A549 (cell line): ENCODE data around the gene SPACA6. TPM values are rescaled to one million over a fixed set of nuclear protein-coding genes. Genes with fewer than 3 reads are reported as not detected.
A peak's percentile ranks its signal among the peaks of the same experiment; 100 is the strongest.

Experiments
- ATAC-seq, 2 experiments: fragments of 200-7000 bp in 1 of 2; fragments of >200 bp in 1 of 2; cut with Nextera tagmentation in 1 of 2; cut with Tn5 transposase in 1 of 2; 3 replicates each; pipeline versions ENCODE4 v1.8.0 to v1.9.1; 2018 to 2020; ENCODE audit warnings: mild to moderate bottlenecking in 1 of 2, moderate library complexity in 1 of 2
- CTCF ChIA-PET: fragments of 300-600 bp; sonication (Branson Sonifier 250); formaldehyde crosslinking; extraction: SDS; loops from one replicate; lab custom pipeline; 2021; ENCODE audit warnings: antibody characterized with exemption, inconsistent platforms; lab: Yijun Ruan, JAX
- POLR2A ChIA-PET: fragments of 350-600 bp; formaldehyde crosslinking; extraction: SDS; loops from one replicate; lab custom pipeline; 2021; ENCODE audit warnings: antibody characterized with exemption, inconsistent platforms; lab: Yijun Ruan, JAX
- DNase-seq, 2 experiments: peaks; one replicate each; pipeline versions ENCODE4 v3.0.0 to v3.0.0-alpha.2; 2011 to 2016; ENCODE audit warnings: low read depth in 1 of 2, low spot score in 1 of 2
- FAIRE-seq: peaks from 2 replicates; lab custom pipeline; 2011; peaks lifted over from hg19 to GRCh38; lab: Jason Lieb, UNC
- H3K27ac ChIP-seq, 2 experiments: fragments of >200 bp; sonication (Bioruptor Twin); formaldehyde crosslinking; 3 replicates each; pipeline ENCODE4 v1.5.1; 2016 to 2017
- H3K4me1 ChIP-seq: fragments of >200 bp; sonication (Bioruptor Twin); formaldehyde crosslinking; 3 replicates; pipeline ENCODE4 v1.6.1; 2016
- H3K4me2 ChIP-seq: fragments of >200 bp; sonication (Bioruptor Twin); formaldehyde crosslinking; 3 replicates; pipeline ENCODE4 v1.6.1; 2016
- H3K4me3 ChIP-seq: fragments of >200 bp; sonication (Bioruptor Twin); formaldehyde crosslinking; 3 replicates; pipeline ENCODE4 v1.5.1; 2016
- H3K9me3 ChIP-seq: fragments of >200 bp; sonication (Bioruptor Twin); formaldehyde crosslinking; 3 replicates; pipeline ENCODE4 v1.6.1; 2016
- BHLHE40 ChIP-seq: IDR thresholded peaks from 2 replicates; pipeline ENCODE4 v1.6.1; 2012; ENCODE audit warnings: low read depth, low read length, inconsistent platforms
- CBX2 ChIP-seq: fragments of 200-600 bp; sonication (generic); IDR thresholded peaks from 2 replicates; pipeline ENCODE4 v1.6.1; 2016; ENCODE audit warnings: low read depth, mild to moderate bottlenecking, borderline replicate concordance
- CBX8 ChIP-seq: fragments of 200-600 bp; sonication (generic); IDR thresholded peaks from 2 replicates; pipeline ENCODE4 v1.6.1; 2016
- CEBPB ChIP-seq, 2 experiments: fragments of >200 bp in 1 of 2; sonication (Bioruptor Twin) in 1 of 2; formaldehyde crosslinking in 1 of 2; IDR thresholded peaks; 2 replicates each; pipeline ENCODE4 v1.6.1; 2012 to 2016
- CHD2 ChIP-seq: fragments of 150-350 bp; IDR thresholded peaks from 2 replicates; pipeline ENCODE4 v1.6.1; 2014; ENCODE audit warnings: low read length; ENCODE audit not compliant: partially characterized antibody
- CTCF ChIP-seq: fragments of >200 bp; sonication (Bioruptor Twin); formaldehyde crosslinking; IDR thresholded peaks from 3 replicates; pipeline ENCODE4 v1.5.1; 2016
- E2F6 ChIP-seq: IDR thresholded peaks from 2 replicates; pipeline ENCODE4 v1.6.1; 2012; ENCODE audit warnings: low read depth, borderline replicate concordance
- EHMT2 ChIP-seq: fragments of 200-600 bp; sonication (generic); IDR thresholded peaks from 2 replicates; pipeline ENCODE4 v1.6.1; 2016; ENCODE audit warnings: antibody characterized with exemption, low read depth, mild to moderate bottlenecking, moderate library complexity
- ELK1 ChIP-seq: fragments of 150-350 bp; IDR thresholded peaks from 2 replicates; pipeline ENCODE4 v1.6.1; 2014; ENCODE audit warnings: low read depth, mild to moderate bottlenecking, low read length
- FOXS1 ChIP-seq: fragments of 250-450 bp; sonication (Bioruptor Pico); IDR thresholded peaks from 2 replicates; pipeline ENCODE4 v1.5.0; 2020; ENCODE audit warnings: mild to moderate bottlenecking, moderate library complexity
- GATA3 ChIP-seq: IDR thresholded peaks from 2 replicates; pipeline ENCODE4 v1.6.1; 2012; ENCODE audit warnings: borderline replicate concordance
- HES2 ChIP-seq: fragments of >200 bp; sonication (Bioruptor Twin); formaldehyde crosslinking; IDR thresholded peaks from 2 replicates; pipeline ENCODE4 v1.6.1; 2016
- HOXB5 ChIP-seq: fragments of 250-450 bp; sonication (Bioruptor Pico); IDR thresholded peaks from 2 replicates; pipeline ENCODE4 v1.5.0; 2020; ENCODE audit warnings: mild to moderate bottlenecking, moderate library complexity
- KDM1A ChIP-seq: fragments of 200-600 bp; sonication (generic); IDR thresholded peaks from 2 replicates; pipeline ENCODE4 v1.6.1; 2016; ENCODE audit warnings: low read depth, mild to moderate bottlenecking
- KDM5A ChIP-seq: fragments of 200-600 bp; sonication (generic); IDR thresholded peaks from 2 replicates; pipeline ENCODE4 v1.6.1; 2016; ENCODE audit warnings: antibody characterized with exemption, mild to moderate bottlenecking
- MAX ChIP-seq: IDR thresholded peaks from 2 replicates; pipeline ENCODE4 v1.6.1; 2012
- MAZ ChIP-seq: fragments of 150-350 bp; IDR thresholded peaks from 2 replicates; pipeline ENCODE4 v1.6.1; 2014; ENCODE audit warnings: antibody characterized with exemption, low read depth, low read length, borderline replicate concordance
- NFE2L2 ChIP-seq: fragments of 150-350 bp; conservative IDR thresholded peaks from 2 replicates; pipeline ENCODE4 v1.6.1; 2014; ENCODE audit warnings: low read length
- PHF8 ChIP-seq: fragments of 200-600 bp; sonication (generic); IDR thresholded peaks from 2 replicates; pipeline ENCODE4 v1.6.1; 2016; ENCODE audit warnings: low read depth, mild to moderate bottlenecking, antibody characterized with exemption, moderate library complexity, borderline replicate concordance
- POLR2AphosphoS2 ChIP-seq: conservative IDR thresholded peaks from 2 replicates; pipeline ENCODE4 v1.6.1; 2012; ENCODE audit warnings: low read length, improper control_type of control experiment, inconsistent platforms
- RARB ChIP-seq: fragments of 250-450 bp; sonication (Bioruptor Pico); IDR thresholded peaks from 2 replicates; pipeline ENCODE4 v1.8.0; 2021; ENCODE audit warnings: mild to moderate bottlenecking, moderate library complexity
- RFX5 ChIP-seq: fragments of 450-650 bp; IDR thresholded peaks from 2 replicates; pipeline ENCODE4 v1.7.1; 2014; ENCODE audit warnings: antibody characterized with exemption, mild to moderate bottlenecking, moderate library complexity
- SMC3 ChIP-seq: fragments of >200 bp; sonication (Bioruptor Twin); formaldehyde crosslinking; IDR thresholded peaks from 3 replicates; pipeline ENCODE4 v1.6.1; 2018; ENCODE audit warnings: inconsistent platforms
- SREBF2 ChIP-seq: fragments of 450-650 bp; IDR thresholded peaks from 2 replicates; pipeline ENCODE4 v1.6.1; 2014; ENCODE audit warnings: mild to moderate bottlenecking, moderate library complexity
- TP53 ChIP-seq: fragments of 250-450 bp; sonication (Bioruptor Pico); IDR thresholded peaks from 2 replicates; pipeline ENCODE4 v1.5.0; 2021; ENCODE audit warnings: mild to moderate bottlenecking, moderate library complexity
- ZC3H11A ChIP-seq: fragments of 450-650 bp; IDR thresholded peaks from 2 replicates; pipeline ENCODE4 v1.6.1; 2014; ENCODE audit warnings: antibody characterized with exemption, mild to moderate bottlenecking
- ZFP36 ChIP-seq: fragments of 450-650 bp; IDR thresholded peaks from 2 replicates; pipeline ENCODE4 v1.6.1; 2014; ENCODE audit warnings: borderline replicate concordance; ENCODE audit not compliant: partially characterized antibody
- ZSCAN20 ChIP-seq: fragments of 250-450 bp; sonication (Bioruptor Pico); IDR thresholded peaks from 2 replicates; pipeline ENCODE4 v1.8.0; 2022; ENCODE audit warnings: mild to moderate bottlenecking, moderate library complexity
- WGBS: methylation state at CpG from one replicate; pipeline ENCODE4 v1.1.6; 2017; ENCODE audit errors: missing lambda C conversion rate; 5-methylcytosine and 5-hydroxymethylcytosine counted together
- polyA plus RNA-seq, 4 experiments: library from polyadenylated mRNA; depleted of rRNA in 3 of 4; stranded (reverse); fragments of >200 nt; fragmentation: RNase III in 1 of 4; extraction: RNeasy Plus Mini Kit Qiagen cat#74134 plus additional on column Dnase treatment in 1 of 4; gene quantifications; 2 replicates in 3 of 4; 3 replicates in 1 of 4; pipeline ENCODE4 v1.2.3, GENCODE V29; 2011 to 2017

The SPACA6 gene
- polyA plus RNA-seq, 2 of the 4 experiments (the other 2 are of a cell fraction) = 9.5 to 36.4 TPM

- no peak for FAIRE-seq
Observed at GRCh38 chr19:51681286-51681941, 11.7 kb upstream of the SPACA6 start.

GRCh38 chr19:51686171-51686570, 7.0 kb upstream of the SPACA6 start:
- no peak for FAIRE-seq
- WGBS = 48% methylated on average over 2 of the region's 2 CpGs
- DNase-seq = no peak
- CTCF ChIA-PET = interaction anchor here (1.3 kb wide), 1 partner anchor 265 kb away, joined by 3 read pairs; no protein-coding TSS in a partner anchor
- no peak for TF ChIP-seq CTCF
- no peak for TF ChIP-seq SMC3
- TF ChIP-seq CBX2 = no peak
- no peak for TF ChIP-seq FOXS1 (CRISPR knock-in tag)
- TF ChIP-seq ZFP36 = no peak
- TF ChIP-seq TP53 (CRISPR knock-in tag) = no peak
- TF ChIP-seq KDM5A = no peak
- no peak for TF ChIP-seq RFX5
- TF ChIP-seq GATA3 = no peak
- TF ChIP-seq SREBF2 = no peak
- no peak for TF ChIP-seq CBX8
- TF ChIP-seq MAZ = no peak
- no peak for TF ChIP-seq EHMT2
- TF ChIP-seq HES2 = no peak
- no peak for TF ChIP-seq ZC3H11A
- TF ChIP-seq ZSCAN20 = no peak
- no peak for TF ChIP-seq E2F6
- Histone ChIP-seq H3K27ac (peak overlapping the region in 1 of 2 experiments; percentile 9; a peak in 2 of 6 replicates), H3K4me3 (no peak overlapping the region), H3K9me3 (peaks cover 11% of the 10 kb centered on the region; the same call in 1 of the 3 replicates), H3K4me2 (peak overlapping the region; percentile 98), H3K4me1 (peaks cover 16% of the 10 kb centered on the region)
- POLR2A ChIA-PET = no interaction called here
- ATAC-seq = no peak

More at GRCh38 chr19:51681286-51681941, 11.7 kb upstream of the SPACA6 start:
- DNase-seq = peak in 1 of 2 experiments; percentile 26
- Histone ChIP-seq H3K9me3 (peaks cover 29% of the 10 kb centered on the region; the same call in 2 of the 3 replicates), H3K4me1 (peaks cover 5% of the 10 kb centered on the region), H3K4me3 (no peak overlapping the region), H3K4me2 (no peak overlapping the region), H3K27ac (no peak overlapping the region)
- TF ChIP-seq ZFP36 (peak; percentile 46), ZSCAN20 (no peak)
- CTCF ChIA-PET = interaction anchor here (1.2 kb wide), 1 partner anchor 166 kb away, joined by 4 read pairs; no protein-coding TSS in a partner anchor
- POLR2A ChIA-PET = no interaction called here
- WGBS = 58% methylated on average over 3 of the region's 3 CpGs
- peak in 1 of 2 experiments; percentile 45; a peak in 2 of 6 replicates for ATAC-seq

- WGBS = 2% methylated on average over 19 of the region's 22 CpGs
- Histone ChIP-seq H3K4me3 (peak overlapping the region; percentile 77), H3K27ac (peak overlapping the region; percentile 95 to 100), H3K9me3 (0 out of 3 replicates have a peak, but pooled peaks cover 4% of the 10 kb centered on the region), H3K4me2 (peak overlapping the region; percentile 98), H3K4me1 (peaks cover 34% of the 10 kb centered on the region)
- FAIRE-seq (no peak), DNase-seq (peak; percentile 68 to 73), ATAC-seq (peak; percentile 44 to 59)
- ChIA-PET CTCF (interaction anchor here (0.6 to 3.2 kb wide), 8 partner anchors 11 to 1101 kb away, joined by 3 to 28 read pairs (median 4); no protein-coding TSS in a partner anchor), POLR2A (interaction anchor here (0.6 to 3.7 kb wide), 7 partner anchors 16 to 348 kb away, joined by 3 to 29 read pairs (median 6); partner anchors contain the start of gene ZNF175)
- TF ChIP-seq KDM1A = no peak
- no peak for TF ChIP-seq ELK1
- TF ChIP-seq BHLHE40 = no peak
- TF ChIP-seq CHD2 = no peak
- peak; percentile 59 for TF ChIP-seq MAX
- no peak for TF ChIP-seq PHF8
- no peak for TF ChIP-seq HOXB5
- no peak for TF ChIP-seq ZC3H11A
- no peak for TF ChIP-seq CEBPB (IDR thresholded peaks at IDR 0.05)
- TF ChIP-seq NFE2L2 = no peak
- TF ChIP-seq KDM5A = no peak
- no peak for TF ChIP-seq ZSCAN20
- no peak for TF ChIP-seq RARB (CRISPR knock-in tag)
- TF ChIP-seq POLR2AphosphoS2 = no peak
Observed at GRCh38 chr19:51687791-51688670, 5.1 kb upstream of the SPACA6 start.
